Peyer's patch (tissue), 4 donors: ENCODE measurements around the gene RNF115. TPM values are rescaled to one million over a fixed set of nuclear protein-coding genes. Genes with fewer than 3 reads are reported as not detected.
"Not testable (repeated sequence)": the region's sequence is repeated elsewhere in the genome, so short reads cannot be mapped to it uniquely, and the experiment has no call there.

ENCODE experiments used
- DNase-seq, 3 donors: peaks; one replicate each; pipeline ENCODE4 v3.0.0-alpha.2; 2017 to 2019
- H3K27ac ChIP-seq, 4 donors: fragments of 200-600 bp; sonication (generic); one replicate each; pipeline ENCODE4 v1.5.1; 2016 to 2019
- H3K27me3 ChIP-seq, 2 donors: fragments of 200-600 bp; sonication (generic); one replicate each; pipeline ENCODE4 v1.5.1; 2019
- H3K36me3 ChIP-seq, 3 donors: fragments of 200-600 bp; sonication (generic); one replicate each; pipeline ENCODE4 v1.5.1; 2016 to 2019
- H3K4me1 ChIP-seq, 4 donors: fragments of 200-600 bp; sonication (generic); one replicate each; pipeline ENCODE4 v1.5.1; 2016 to 2019
- H3K4me3 ChIP-seq, 4 donors: fragments of 200-600 bp; sonication (generic); 1 replicate in 3 of 4; 2 replicates in 1 of 4; pipeline ENCODE4 v1.5.1; 2016 to 2019; ENCODE audit warnings: mild to moderate bottlenecking in 1 of 4
- H3K9me3 ChIP-seq, 4 donors: fragments of 200-600 bp; sonication (generic); one replicate each; pipeline ENCODE4 v1.5.1; 2016 to 2019; ENCODE audit warnings: mild to moderate bottlenecking in 1 of 4
- POLR2A ChIP-seq, 2 donors: fragments of 450-650 bp; IDR thresholded peaks; one replicate each; pipeline ENCODE4 v1.5.1; 2017; ENCODE audit warnings: antibody characterized with exemption in 2 of 2, mild to moderate bottlenecking in 2 of 2, moderate library complexity in 2 of 2
- total RNA-seq, 4 donors: library from RNA; depleted of rRNA; stranded (reverse); fragments of >200 nt; gene quantifications; one replicate each; pipeline ENCODE4 v1.1.0, GENCODE V29; 2016
- TF ChIP-seq, protein P1 (sequence below), 6 experiments: fragments of 450-650 bp in 4 of 6; fragments of 200-600 bp in 2 of 6; sonication (generic) in 1 of 6; IDR thresholded peaks; one replicate each; pipeline ENCODE4 v1.5.1; 2017 to 2019; ENCODE audit warnings: antibody characterized with exemption in 6 of 6, mild to moderate bottlenecking in 3 of 6, moderate library complexity in 1 of 6

The RNF115 gene
- total RNA-seq, 4 donors from 2014 or later, result 10.2 to 31.4 (median 15.0) TPM

DNA sequence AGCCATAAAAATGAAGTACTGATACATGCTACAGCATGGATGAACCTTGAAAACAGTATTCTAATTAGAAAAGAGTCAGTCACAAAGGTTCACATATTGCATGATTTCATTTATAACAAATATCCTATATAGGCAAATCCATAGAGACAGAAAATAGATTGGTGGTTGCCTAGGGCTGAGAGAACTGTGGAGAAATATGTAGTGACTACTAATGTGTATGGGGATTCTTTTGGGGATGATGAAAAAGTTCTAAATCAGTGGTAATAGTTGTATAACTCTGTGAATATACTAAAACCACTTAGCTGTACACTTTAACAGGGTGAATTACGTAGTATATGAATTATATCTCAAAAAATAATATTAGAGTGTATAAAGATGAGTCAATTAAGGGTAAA lies 45.8 kb downstream of the RNF115 start:
- H3K4me3 ChIP-seq, result no peak overlapping the region
- no peak for DNase-seq
- TF ChIP-seq POLR2A (IDR thresholded peaks at IDR 0.05), result no peak
- TF ChIP-seq, protein P1, sequence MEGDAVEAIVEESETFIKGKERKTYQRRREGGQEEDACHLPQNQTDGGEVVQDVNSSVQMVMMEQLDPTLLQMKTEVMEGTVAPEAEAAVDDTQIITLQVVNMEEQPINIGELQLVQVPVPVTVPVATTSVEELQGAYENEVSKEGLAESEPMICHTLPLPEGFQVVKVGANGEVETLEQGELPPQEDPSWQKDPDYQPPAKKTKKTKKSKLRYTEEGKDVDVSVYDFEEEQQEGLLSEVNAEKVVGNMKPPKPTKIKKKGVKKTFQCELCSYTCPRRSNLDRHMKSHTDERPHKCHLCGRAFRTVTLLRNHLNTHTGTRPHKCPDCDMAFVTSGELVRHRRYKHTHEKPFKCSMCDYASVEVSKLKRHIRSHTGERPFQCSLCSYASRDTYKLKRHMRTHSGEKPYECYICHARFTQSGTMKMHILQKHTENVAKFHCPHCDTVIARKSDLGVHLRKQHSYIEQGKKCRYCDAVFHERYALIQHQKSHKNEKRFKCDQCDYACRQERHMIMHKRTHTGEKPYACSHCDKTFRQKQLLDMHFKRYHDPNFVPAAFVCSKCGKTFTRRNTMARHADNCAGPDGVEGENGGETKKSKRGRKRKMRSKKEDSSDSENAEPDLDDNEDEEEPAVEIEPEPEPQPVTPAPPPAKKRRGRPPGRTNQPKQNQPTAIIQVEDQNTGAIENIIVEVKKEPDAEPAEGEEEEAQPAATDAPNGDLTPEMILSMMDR (IDR thresholded peaks at IDR 0.05), result no peak
- no peaks in the 10 kb centered on the region for H3K4me1 ChIP-seq
- no peaks in the 10 kb centered on the region for H3K27me3 ChIP-seq
- no peaks in the 10 kb centered on the region for H3K9me3 ChIP-seq
- H3K36me3 ChIP-seq, result no peaks in the 10 kb centered on the region
- H3K27ac ChIP-seq, result no peak overlapping the region

DNA sequence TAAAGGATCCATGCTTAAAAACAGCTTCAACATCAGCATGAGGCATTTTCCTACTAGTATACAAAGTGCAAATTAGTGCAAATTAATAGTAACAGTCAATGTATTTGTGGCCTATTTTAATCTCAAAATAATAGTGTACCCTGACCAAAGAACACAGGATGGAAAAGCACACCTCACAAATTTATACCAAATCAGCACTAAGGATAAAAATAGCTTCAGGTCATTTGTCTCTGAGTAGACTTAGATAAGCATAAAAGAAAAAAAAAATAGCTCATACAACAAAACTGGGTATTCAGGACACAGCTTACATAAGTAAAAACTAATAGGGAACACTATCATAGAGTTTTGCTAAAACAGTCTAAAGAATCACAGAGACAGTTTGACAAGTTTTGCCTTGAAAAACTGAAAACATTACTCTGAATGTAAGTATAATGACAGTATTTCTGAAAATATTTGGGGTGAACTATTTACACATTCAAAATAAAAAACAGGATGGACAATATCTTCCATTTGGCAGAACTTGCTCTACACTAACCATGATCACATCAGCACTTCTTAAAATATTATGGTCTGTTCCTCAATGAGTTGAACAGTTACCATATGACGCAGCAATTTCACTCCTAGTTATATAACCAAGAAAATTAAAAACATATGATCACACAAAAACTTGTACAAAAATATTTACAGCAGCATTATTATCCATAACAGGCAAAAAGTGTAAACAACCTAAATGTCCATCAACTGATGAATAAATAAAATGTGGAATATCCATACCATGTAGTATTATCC lies 46.3 kb downstream of the RNF115 start:
- Histone ChIP-seq H3K9me3 (no peaks in the 10 kb centered on the region), H3K27ac (no peak overlapping the region), H3K4me3 (no peak overlapping the region), H3K36me3 (no peaks in the 10 kb centered on the region), H3K27me3 (no peaks in the 10 kb centered on the region), H3K4me1 (no peaks in the 10 kb centered on the region)
- no peak for DNase-seq
- TF ChIP-seq, protein P1 (IDR thresholded peaks at IDR 0.05), result no peak
- no peak for TF ChIP-seq POLR2A (IDR thresholded peaks at IDR 0.05)

DNA sequence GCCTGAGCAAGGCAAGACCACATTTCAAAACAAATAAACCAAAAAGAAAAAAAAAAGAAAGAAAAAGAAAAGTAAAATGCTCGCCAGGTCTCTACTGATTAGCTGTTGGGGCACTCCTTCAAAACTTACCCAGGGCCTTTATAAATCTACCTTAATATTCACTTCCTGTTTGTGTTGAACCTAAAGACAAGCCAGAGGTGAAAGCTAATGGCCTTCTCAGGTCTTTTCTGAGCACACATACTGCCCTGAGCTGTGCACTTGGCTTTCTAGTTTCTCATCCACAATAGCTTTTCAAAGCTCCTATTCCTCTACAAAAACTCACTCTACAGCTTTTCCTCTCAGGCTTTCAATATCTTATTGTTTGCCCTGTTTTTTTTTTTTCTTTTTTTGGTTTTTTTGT lies 50.5 kb downstream of the RNF115 start:
- DNase-seq, result no peak
- H3K4me1 ChIP-seq, result no peaks in the 10 kb centered on the region
- H3K9me3 ChIP-seq, result no peaks in the 10 kb centered on the region
- TF ChIP-seq, protein P1 (IDR thresholded peaks at IDR 0.05), result no peak
- TF ChIP-seq POLR2A (IDR thresholded peaks at IDR 0.05), result no peak
- H3K27me3 ChIP-seq, result no peaks in the 10 kb centered on the region
- peaks cover 0 to 17% (median 0%) of the 10 kb centered on the region in 3 donors for H3K36me3 ChIP-seq
- no peak overlapping the region for H3K27ac ChIP-seq
- no peak overlapping the region for H3K4me3 ChIP-seq

DNA sequence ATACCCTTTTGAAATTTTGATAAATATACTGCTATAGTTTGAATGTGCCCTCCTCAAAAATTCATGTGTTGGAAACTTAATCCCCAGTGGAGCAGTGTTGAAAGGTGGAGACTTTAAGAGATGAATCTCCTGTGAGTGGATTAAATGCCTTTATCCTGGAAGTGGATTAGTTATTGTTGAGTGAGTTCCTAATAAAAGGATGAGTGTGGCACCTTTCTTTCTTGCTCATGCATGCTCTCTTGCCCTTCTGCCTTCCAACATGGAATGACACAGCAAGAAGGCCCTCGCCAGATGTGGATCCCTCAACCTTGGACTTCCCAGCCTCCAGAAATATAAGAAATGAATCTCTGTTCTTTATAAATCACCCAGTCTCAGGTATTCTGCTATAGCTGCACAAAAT lies 52.8 kb downstream of the RNF115 start:
- no peak overlapping the region for H3K4me3 ChIP-seq
- TF ChIP-seq POLR2A (IDR thresholded peaks at IDR 0.05), result no peak
- TF ChIP-seq, protein P1 (IDR thresholded peaks at IDR 0.05), result no peak
- DNase-seq, result no peak
- H3K27ac ChIP-seq, result no peak overlapping the region
- H3K9me3 ChIP-seq, result no peaks in the 10 kb centered on the region
- no peaks in the 10 kb centered on the region for H3K4me1 ChIP-seq
- no peaks in the 10 kb centered on the region for H3K27me3 ChIP-seq
- peaks cover 0 to 29% (median 0%) of the 10 kb centered on the region in 3 donors for H3K36me3 ChIP-seq

DNA sequence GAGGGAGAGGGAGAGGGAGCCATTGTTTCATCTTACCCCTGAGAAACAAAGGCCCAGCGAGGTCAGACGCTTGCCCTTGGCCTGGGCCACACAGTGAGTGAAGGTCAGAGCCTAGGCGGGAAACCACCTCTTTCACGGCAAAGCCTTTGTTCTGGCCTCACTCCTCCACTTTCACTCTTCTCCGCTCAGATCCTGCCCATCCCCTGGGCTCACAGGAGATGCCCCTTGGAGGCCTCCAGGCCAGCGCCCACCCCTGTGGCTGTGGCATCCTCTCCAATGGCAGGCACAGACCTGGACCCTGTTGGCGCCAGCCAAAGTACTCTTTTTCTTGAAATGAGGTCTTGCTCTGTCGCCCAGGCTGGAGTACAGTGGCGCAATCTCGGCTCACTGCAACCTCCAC lies 55.9 kb downstream of the RNF115 start:
- H3K4me3 ChIP-seq, H3K9me3 ChIP-seq, H3K27ac ChIP-seq, H3K4me1 ChIP-seq, H3K27me3 ChIP-seq, DNase-seq: not testable (repeated sequence)
- H3K36me3 ChIP-seq, result peaks cover 0 to 29% (median 0%) of the 10 kb centered on the region in 3 donors

DNA sequence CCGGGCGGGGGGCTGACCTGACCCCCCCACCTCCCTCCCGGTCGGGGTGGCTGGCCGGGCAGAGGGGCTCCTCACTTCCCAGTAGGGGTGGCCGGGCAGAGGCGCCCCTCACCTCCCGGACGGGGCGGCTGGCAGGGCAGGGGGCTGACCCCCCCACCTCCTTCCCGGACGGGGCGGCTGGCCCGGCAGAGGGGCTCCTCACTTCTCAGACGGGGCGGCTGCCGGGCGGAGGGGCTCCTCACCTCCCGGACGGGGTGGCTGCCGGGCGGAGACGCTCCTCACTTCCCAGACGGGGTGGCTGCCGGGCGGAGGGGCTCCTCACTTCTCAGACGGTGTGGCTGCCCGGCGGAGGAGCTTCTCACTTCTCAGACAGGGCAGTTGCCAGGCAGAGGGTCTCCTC lies 57.0 kb downstream of the RNF115 start:
- H3K27ac ChIP-seq, H3K27me3 ChIP-seq, DNase-seq, H3K9me3 ChIP-seq, H3K4me1 ChIP-seq, H3K4me3 ChIP-seq: not testable (repeated sequence)
- peaks cover 0 to 29% (median 0%) of the 10 kb centered on the region in 3 donors for H3K36me3 ChIP-seq

DNA sequence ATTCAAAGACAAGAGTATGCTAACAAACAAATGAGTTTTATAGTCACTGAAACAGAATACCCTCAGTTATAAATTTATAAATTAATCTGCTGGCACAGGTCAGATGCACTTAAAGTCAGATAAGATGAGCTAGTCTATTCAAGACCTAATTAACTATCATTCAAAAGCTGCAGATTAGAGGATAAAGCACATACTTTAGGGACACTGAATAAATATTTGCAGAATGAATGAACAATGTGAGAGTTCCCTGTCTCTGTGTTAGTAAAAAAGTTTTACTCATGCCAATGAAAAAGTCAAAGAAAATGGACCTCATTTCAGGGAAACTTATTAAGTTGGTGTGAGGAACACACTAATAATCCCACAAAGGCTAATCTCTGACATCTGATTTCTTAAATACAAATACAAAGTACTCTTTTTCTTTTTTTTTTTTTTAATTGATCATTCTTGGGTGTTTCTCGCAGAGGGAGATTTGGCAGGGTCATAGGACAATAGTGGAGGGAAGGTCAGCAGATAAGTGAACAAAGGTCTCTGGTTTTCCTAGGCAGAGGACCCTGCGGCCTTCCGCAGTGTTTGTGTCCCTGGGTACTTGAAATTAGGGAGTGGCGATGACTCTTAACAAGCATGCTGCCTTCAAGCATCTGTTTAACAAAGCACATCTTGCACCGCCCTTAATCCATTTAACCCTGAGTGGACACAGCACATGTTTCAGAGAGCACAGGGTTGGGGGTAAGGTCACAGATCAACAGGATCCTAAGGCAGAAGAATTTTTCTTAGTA lies 58.1 kb downstream of the RNF115 start:
- not testable (repeated sequence) for H3K4me1 ChIP-seq, H3K27ac ChIP-seq, DNase-seq, H3K9me3 ChIP-seq, H3K4me3 ChIP-seq, H3K27me3 ChIP-seq
- H3K36me3 ChIP-seq, result peaks cover 0 to 29% (median 0%) of the 10 kb centered on the region in 3 donors

DNA sequence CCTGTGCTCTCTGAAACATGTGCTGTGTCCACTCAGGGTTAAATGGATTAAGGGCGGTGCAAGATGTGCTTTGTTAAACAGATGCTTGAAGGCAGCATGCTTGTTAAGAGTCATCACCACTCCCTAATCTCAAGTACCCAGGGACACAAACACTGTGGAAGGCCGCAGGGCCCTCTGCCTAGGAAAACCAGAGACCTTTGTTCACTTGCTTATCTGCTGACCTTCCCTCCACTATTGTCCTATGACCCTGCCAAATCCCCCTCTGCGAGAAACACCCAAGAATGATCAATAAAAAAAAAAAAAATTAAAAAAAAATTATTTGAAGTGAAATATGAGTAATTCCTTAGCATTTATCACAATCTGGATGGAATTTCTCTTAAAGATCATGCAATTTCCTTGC lies 58.8 kb downstream of the RNF115 start:
- H3K27me3 ChIP-seq, H3K9me3 ChIP-seq, DNase-seq, H3K4me1 ChIP-seq, H3K4me3 ChIP-seq, H3K27ac ChIP-seq: not testable (repeated sequence)
- H3K36me3 ChIP-seq, result peaks cover 0 to 22% (median 0%) of the 10 kb centered on the region in 3 donors

DNA sequence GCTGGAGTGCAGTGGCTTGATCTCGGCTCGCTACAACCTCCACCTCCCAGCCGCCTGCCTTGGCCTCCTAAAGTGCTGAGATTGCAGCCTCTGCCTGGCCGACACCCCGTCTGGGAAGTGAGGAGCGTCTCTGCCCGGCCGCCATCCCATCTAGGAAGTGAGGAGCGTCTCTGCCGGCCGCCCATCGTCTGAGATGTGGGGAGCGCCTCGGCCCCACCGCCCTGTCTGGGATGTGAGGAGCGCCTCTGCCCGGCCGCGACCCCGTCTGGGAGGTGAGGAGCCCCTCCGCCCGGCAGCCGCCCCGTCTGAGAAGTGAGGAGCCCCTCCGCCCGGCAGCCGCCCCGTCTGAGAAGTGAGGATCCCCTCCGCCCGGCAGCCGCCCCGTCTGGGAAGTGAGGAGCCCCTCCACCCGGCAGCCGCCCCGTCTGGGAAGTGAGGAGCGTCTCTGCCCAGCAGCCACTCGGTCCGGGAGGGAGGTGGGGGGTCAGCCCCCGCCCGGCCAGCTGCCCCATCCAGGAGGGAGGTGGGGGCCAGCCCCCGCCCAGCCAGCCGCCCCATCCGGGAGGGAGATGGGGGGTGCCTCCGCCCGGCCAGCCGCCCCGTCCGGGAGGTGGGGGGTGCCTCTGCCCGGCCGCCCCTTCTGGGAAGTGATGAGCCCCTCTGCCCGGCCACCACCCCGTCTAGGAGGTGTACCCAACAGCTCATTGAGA lies 59.5 kb downstream of the RNF115 start:
- not testable (repeated sequence) for H3K27me3 ChIP-seq, H3K4me3 ChIP-seq, H3K9me3 ChIP-seq, H3K4me1 ChIP-seq, DNase-seq
- Histone ChIP-seq H3K27ac (peak overlapping the region in 1 of 4 donors; percentile 13), H3K36me3 (peaks cover 0 to 22% (median 0%) of the 10 kb centered on the region in 3 donors)

DNA sequence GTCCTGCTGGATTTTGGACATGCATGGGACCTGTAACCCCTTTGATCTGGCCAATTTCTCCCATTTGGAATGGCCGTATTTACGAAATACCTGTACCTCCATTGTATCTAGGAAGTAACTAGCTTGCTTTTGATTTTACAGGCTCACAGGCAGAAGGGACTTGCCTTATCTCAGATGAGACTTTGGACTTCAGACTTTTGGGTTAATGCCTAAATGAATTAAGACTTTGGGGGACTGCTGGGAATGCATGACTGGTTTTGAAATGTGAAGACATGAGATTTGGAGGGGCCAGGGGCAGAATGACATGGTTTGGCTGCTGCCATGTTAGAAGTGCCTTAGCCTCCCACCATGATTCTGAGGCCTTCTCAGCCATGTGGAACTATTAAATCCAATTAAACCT lies 61.9 kb downstream of the RNF115 start:
- H3K27ac ChIP-seq, H3K4me1 ChIP-seq, H3K9me3 ChIP-seq, H3K4me3 ChIP-seq, H3K27me3 ChIP-seq, DNase-seq: not testable (repeated sequence)
- H3K36me3 ChIP-seq, result peaks cover 0 to 13% (median 0%) of the 10 kb centered on the region in 3 donors
